ENCODE measurements around the gene HOXA3. TPM values are rescaled to one million over a fixed set of nuclear protein-coding genes. Genes with fewer than 3 reads are reported as not detected.

The HOXA3 gene
- total RNA-seq, 1 donor from 2014 or later = 92.8 TPM

DNA sequence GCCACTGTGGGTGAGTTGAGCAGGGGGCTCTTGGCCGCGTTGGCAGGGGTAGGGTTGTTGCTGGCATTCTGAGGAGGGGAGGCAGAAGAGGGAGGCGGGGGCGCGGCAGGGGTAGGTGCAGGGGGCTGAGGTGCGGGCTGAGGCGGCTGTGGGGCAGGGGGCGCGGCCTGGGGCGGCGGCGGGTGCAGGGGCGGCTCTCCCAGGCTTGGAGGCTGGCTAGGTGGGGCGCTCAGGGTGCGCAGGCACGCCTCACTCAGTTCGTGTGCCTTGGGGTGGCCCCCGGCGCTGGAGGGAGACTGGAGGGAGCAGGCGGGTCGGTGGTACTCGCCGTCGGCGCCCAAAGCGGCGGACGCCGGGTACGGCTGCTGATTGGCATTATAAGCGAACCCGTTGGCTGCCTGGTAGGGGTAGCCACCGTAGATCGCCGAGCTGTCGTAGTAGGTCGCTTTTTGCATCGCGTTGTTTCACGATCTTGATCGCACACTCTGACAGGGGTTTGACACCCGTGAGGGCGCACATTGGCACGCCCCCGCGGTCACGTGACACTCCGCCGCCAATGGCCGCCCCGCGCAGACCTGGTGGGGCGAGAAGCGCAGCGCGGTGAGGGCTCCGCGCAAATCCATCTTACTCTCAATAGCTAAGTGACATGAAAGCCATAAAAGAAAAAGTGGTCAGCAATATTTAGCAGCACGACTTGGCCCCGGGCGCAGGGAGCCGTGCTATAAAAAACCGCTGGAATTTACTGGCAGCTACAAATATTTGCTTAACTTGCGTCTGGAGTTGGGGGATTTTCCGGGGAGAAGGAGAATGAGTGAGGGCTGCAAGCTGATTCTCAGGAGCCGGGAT lies 42.0 kb downstream of the HOXA3 start:
- H3K4me3 Mint-ChIP-seq = peak overlapping the region; percentile 97

DNA sequence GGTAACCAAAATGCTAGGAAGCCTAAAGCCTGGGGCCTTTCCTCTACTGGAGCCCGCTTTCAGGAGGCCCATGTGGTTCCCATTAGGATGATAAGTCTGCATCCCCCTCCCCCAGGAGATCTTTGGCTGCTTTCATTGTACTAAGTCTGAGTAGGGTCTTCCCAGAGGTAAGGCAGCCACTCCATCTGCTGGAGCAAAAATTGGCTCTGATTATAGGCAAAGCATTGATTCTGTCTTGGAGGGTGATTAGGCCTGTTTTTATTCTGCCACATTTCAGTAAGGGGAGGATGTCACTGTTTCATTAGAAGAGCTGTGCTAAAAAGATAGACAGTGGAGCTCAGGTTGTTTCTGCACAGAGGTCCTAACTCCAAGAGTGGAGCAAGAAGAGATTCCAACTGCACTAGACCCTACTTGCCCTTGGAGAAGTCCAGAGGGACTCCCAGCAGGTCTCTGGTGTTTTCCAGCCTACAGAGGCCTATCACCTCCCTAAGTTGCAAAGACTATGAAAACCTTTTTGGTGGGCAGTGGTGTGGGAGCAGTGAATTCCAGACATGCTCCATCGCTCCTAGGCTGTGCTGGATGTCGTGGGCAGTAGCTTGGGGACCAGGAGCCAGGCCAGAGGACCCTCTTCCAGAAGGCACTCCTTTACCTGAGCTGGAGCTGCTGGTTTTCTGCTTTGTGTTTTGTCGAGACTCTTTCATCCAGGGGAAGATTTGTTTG lies 42.8 kb downstream of the HOXA3 start:
- Mint-ChIP-seq H3K27me3 (peaks cover 56% of the 10 kb centered on the region), H3K27ac (peak overlapping the region; percentile 97), H3K4me1 (ENCODE audit: unreplicated experiment) (peaks cover 43% of the 10 kb centered on the region), H3K9me3 (no peaks in the 10 kb centered on the region), H3K36me3 (peaks cover 40% of the 10 kb centered on the region), H3K4me3 (peak overlapping the region; percentile 97)
- TF ChIP-seq, protein P1, sequence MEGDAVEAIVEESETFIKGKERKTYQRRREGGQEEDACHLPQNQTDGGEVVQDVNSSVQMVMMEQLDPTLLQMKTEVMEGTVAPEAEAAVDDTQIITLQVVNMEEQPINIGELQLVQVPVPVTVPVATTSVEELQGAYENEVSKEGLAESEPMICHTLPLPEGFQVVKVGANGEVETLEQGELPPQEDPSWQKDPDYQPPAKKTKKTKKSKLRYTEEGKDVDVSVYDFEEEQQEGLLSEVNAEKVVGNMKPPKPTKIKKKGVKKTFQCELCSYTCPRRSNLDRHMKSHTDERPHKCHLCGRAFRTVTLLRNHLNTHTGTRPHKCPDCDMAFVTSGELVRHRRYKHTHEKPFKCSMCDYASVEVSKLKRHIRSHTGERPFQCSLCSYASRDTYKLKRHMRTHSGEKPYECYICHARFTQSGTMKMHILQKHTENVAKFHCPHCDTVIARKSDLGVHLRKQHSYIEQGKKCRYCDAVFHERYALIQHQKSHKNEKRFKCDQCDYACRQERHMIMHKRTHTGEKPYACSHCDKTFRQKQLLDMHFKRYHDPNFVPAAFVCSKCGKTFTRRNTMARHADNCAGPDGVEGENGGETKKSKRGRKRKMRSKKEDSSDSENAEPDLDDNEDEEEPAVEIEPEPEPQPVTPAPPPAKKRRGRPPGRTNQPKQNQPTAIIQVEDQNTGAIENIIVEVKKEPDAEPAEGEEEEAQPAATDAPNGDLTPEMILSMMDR (conservative IDR thresholded peaks at IDR 0.05) = no peak
- DNase-seq (ENCODE audit: extremely low spot score, unreplicated experiment) = no peak

More for the DNA sequence above, 42.0 kb downstream of the HOXA3 start:
- TF ChIP-seq, protein P1 (conservative IDR thresholded peaks at IDR 0.05) = no peak
- peaks cover 46% of the 10 kb centered on the region for H3K36me3 Mint-ChIP-seq
- peak; percentile 95 for DNase-seq (ENCODE audit: extremely low spot score, unreplicated experiment)
- peaks cover 36% of the 10 kb centered on the region for H3K4me1 Mint-ChIP-seq (ENCODE audit: unreplicated experiment)
- H3K9me3 Mint-ChIP-seq = no peaks in the 10 kb centered on the region
- H3K27me3 Mint-ChIP-seq = peaks cover 57% of the 10 kb centered on the region
- peak overlapping the region; percentile 97 for H3K27ac Mint-ChIP-seq

DNA sequence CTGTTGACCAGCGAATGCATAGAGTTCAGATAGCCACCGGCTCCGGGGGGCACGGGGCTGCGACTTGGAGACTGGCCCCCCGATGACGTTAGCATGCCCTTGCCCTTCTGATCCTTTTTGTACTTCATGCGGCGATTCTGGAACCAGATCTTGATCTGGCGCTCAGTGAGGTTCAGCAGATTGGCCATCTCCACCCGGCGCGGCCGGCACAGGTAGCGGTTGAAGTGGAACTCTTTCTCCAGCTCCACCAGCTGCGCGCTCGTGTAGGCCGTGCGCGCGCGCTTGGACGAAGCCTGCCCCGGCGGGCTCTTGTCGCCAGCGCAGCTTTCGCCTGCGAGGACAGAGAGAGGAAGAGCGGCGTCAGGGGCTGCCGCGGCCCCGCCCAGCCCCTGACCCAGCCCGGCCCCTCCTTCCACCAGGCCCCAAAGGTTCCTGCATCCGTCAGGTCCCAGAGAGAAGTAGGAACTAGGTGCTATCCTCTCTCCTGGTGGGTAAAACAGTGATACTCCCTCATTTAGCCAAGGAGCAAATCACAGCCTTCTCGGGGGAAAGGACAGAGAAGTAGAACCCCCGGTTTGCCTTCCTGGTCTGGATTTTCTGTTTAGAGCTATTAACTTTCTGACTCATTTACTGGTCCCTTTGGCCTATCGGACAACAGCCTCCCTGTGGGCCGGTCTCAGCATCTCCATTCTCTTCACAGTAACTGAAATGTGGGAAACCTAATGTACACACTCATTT lies 43.8 kb downstream of the HOXA3 start:
- Mint-ChIP-seq H3K4me1 (ENCODE audit: unreplicated experiment) (peaks cover 54% of the 10 kb centered on the region), H3K27ac (peak overlapping the region; percentile 97), H3K9me3 (no peaks in the 10 kb centered on the region), H3K27me3 (peaks cover 61% of the 10 kb centered on the region), H3K4me3 (peak overlapping the region; percentile 97), H3K36me3 (peaks cover 37% of the 10 kb centered on the region)
- peak; percentile 81 for DNase-seq (ENCODE audit: extremely low spot score, unreplicated experiment)
- TF ChIP-seq, protein P1 (conservative IDR thresholded peaks at IDR 0.05) = peak; percentile 44

DNA sequence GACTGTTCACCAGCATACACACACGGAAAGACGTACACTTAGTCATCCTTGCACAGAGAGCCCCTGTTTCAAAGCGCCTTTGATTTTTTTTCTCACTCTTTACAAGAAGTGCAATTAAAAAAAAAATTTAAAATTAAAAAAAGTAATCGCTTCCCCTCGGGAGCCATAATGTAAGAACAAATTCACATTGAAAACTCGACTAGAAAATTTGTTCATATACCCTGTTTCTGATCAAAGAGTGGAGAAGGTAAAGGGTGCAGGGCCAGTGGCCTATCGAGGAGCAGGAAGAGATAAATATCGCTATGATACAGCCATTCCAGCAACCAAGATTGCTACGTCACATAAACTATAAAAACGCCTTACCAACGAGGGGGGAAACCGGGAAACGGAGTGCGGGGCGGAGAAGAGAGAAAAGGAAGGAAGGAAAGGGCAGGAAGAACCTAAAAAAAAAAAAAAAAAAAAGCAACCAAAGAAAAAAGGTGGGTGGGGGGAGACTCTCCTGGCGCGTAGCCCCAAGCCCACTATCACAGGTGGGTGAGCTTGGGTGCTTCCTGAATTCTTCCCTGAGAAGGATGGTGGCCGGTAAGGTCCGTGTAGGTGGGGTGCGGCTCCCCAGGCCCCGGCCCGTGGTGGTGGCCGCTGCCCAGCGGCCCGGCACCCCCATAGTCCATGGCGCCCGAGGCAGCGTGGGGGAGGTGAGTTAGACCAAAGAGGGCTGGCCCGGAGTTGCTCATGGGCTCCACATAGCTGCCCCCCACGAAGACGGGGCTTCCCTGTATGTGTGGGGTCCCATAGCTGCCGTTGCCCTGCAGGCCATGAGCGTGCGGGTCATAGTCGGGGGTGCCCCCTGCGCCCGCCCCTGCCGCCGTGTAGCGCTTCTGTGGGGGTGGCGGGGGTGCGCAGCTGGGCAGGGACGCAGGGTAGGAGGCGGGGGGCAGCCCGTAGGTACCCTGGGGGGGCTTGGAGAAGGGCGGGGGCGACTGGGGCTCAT lies 44.7 kb downstream of the HOXA3 start:
- peaks cover 66% of the 10 kb centered on the region for H3K27me3 Mint-ChIP-seq
- no peak for DNase-seq (ENCODE audit: extremely low spot score, unreplicated experiment)
- H3K4me3 Mint-ChIP-seq = peak overlapping the region; percentile 97
- H3K36me3 Mint-ChIP-seq = peaks cover 32% of the 10 kb centered on the region
- H3K27ac Mint-ChIP-seq = peak overlapping the region; percentile 97
- H3K4me1 Mint-ChIP-seq (ENCODE audit: unreplicated experiment) = peaks cover 61% of the 10 kb centered on the region
- TF ChIP-seq, protein P1 (conservative IDR thresholded peaks at IDR 0.05) = no peak
- no peaks in the 10 kb centered on the region for H3K9me3 Mint-ChIP-seq

Data from type B pancreatic cell (in vitro differentiated cells).